T-helper 2 cell (primary cell): ENCODE measurements around the gene KCNAB2.

Source experiments
- DNase-seq, 5 experiments: peaks; one replicate each; pipeline versions ENCODE4 v3.0.0 to v3.0.0-alpha.2; 2012 to 2022

KCNAB2 gene

DNA sequence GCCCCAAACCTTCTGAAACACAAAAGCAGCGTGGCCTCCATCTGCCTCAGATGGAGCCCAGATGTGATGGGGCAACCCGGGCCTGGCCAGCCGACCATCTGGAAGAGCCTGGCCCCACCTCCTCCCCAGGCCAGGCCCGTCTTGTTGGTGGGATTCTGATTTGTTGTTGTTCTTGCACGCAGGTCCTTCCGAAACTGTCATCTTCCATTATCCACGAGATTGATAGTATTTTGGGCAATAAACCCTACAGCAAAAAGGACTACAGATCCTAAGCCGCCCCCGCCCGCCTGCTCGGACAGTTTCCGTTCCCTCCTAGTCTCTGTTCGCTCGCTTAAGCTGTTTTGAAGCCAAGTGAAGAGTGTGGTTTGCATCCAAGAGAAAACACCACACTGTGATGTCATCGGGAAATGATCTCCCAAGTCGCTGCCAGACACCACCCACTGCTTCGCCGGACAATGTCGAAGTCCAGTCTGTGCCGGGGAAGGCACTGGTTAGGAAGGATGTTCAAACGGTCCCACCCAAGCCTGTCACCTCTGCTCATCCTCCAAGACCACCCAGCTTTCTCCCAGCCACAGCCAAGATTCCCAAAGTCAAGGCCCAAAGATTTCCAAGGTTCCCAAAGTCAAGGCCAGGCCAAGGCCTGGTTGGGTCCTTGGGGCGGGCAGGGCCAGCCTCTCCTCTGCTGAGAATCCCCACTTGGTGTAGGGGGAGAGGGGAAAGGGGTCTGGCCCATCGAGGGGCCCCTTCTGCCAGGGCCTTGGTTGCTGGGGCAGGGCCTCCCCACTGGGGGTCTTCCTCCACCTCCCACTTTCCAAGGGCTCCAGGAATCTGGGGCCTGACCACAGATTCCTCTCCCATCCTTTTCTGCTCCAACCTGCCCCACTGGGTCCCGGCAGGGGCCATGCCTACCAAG lies 52.9 kb downstream of the KCNAB2 start:
- no peak for DNase-seq

GRCh38 chr1:6099297-6099696 lies 53.6 kb downstream of the KCNAB2 start:
- DNase-seq = no peak

DNA sequence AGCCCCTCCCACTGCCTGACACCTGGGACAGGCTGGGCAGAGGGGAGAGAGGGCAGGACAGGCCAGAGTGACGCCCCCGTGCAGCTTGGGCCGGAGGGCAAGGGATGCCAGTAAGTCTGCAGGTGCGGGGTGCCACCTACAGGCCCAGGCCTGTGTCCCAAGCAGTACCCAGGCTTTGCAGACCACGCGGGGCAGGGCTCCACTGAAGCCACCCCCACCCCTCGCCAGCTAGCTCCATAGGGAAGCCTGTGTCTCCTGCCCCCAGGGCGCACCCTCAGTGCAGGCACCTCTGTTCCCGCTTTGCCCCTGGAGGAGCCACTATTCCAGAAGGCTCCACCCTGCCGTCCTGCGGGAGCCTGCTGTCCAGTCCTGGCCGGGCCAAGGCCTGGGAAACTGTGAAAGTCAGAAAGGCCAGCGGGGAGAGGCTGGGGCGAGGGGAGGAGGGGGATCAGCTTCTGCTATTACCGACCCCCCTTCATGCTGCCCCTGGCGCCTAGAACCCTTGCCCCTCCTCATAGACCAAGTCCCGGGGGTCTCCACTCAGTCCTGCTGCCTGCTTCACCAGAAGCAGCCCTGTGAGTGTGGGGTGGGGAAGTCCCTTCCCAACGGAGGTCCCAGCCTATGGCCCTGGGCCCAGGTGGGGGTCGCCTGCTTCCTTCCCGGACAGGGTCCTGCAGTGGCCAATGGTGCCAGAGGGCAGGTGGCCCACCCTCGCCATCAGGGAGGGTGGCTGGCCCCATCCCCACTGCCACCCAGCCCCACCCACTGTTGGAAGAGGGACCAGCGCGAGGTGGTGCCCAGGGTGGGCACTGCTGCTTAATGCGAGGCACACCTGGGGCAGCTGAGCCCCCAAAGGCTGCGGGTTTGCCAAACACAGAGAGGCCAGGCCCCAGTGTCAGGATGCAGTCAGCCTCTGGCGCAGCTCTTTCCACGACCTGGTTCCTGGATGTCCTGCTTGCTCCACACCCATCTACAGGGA lies 54.4 kb downstream of the KCNAB2 start:
- DNase-seq = peak in 1 of 5 experiments; percentile 52

- DNase-seq = peak in 1 of 5 experiments; percentile 50
Observed at GRCh38 chr1:6100861-6101783, 55.4 kb downstream of the KCNAB2 start.

DNA sequence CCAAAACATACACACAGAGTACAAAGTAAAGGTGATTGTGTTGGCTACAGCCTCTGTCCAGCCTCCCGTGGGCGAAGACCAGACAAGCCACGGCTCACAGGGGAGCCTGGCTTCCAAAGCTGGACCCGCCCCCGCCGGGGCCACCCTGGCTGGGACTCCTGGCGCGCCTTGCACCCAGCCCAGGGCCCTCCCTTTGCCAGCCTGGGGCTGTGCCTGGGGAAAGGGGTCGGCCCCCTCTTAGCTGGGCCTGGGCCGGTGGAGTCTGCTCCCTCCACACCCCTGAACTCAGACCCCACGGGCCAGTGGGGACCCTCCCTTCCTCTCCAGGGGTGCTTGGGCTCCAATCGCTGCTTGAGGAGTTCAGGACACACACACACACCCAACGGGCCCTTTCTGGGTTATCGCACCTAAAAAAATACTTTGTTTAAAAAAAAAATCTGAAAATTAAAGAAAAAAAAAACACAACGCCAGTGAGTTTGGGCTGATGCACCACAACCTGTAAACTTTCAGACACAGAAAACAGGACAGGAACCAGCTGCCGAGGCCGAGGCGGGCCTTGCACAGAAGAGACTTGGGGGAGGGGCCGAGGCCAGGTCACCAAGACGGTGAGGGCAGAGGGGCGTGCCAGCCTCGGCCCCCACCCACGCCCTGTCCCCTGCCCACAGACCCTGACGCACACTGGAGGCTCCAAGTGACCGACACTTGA lies 56.3 kb downstream of the KCNAB2 start:
- peak in 1 of 5 experiments; percentile 45 for DNase-seq

GRCh38 chr1:6102532-6102845 lies 56.8 kb downstream of the KCNAB2 start:
- no peak for DNase-seq

DNA sequence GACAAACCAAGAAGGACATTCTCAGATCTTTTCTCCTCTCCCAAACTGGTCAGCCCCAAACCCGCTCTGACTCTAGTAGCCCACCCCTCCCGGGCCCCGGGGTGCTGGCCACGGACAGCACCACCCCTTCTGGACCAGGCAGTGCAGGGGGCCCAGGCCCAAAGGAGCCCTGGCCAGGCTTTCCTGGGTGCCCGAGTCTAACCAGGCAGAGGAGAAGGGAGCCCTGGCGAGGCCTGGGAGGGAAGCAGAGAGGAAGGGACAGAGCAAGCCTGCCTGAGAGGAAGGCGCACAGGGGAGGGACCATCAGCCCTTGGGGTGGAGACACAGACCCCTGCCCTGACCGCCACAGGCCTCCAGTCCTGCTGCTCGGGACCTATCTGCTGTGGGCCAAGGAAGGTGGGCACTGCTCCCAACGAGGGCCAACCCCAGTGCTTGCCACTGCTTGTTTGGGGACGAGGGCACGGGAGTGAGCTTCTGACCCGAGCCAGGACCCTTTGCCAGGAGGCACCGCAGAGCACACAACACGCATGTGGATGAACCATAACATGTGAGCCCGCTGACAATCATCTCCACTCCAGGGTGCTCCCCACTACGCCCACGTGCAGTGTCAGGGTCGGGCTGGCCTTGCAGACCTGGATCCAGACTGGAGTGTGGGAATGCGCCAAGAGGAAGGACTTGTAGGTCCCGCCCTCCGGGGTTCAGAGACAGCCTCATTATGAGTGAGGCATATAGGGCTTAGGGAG lies 57.6 kb downstream of the KCNAB2 start:
- DNase-seq = no peak

DNA sequence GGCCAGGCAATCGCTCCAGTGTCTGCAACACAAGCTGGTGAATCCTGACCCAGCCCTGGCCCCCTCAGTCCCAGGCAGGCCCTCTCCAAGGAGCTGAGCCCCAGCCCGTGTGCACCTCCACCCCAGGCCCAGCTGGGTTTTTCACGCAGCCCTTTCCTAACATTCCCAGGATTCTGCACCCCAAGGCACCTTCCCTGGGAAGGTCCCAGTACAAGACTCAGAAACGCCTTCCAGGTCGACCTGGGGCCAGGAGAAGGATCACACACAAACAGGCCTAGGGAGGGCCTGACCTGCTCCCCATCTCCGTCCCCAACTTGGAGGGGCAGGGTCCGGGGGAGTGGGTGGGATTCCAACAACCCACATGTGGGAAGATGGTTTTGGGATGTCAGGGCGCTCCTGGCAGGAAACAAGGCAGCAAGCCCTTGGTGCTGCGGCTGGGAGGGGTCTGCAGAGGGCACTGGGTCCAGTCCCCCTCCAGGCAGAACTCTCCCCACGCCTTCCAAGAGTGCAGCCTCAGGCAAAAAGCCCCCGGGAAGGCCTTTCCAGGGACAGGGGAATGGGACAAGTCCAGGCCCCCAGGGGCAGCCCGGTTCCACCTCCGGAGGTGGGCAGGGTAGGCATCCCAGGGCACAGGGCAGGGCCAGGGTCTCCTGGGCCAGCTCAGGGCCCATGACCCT lies 58.3 kb downstream of the KCNAB2 start:
- no peak for DNase-seq

DNA sequence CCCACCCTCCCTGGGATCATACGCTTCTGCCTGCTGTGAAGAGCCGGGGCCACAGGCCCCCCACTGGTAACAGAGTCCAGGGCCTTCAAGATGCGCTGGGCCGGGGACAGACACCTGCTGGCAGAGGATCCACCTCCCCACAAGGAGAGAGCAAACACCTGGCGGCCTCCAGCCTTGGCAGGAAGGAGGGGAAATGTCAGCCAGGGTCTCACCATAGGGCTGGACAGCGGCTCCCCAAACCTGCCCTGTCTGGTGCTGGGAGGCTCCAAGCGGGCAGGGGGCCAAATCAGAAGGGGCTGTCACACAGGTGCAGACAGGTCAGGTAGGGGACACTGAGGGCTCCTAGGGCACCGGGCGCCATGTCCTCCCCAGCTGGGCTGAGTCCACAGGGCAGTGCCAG lies 58.9 kb downstream of the KCNAB2 start:
- DNase-seq = peak in 1 of 5 experiments; percentile 2

- peak in 1 of 5 experiments; percentile 1 for DNase-seq
Observed at GRCh38 chr1:6105218-6105679, 59.6 kb downstream of the KCNAB2 start.

DNA sequence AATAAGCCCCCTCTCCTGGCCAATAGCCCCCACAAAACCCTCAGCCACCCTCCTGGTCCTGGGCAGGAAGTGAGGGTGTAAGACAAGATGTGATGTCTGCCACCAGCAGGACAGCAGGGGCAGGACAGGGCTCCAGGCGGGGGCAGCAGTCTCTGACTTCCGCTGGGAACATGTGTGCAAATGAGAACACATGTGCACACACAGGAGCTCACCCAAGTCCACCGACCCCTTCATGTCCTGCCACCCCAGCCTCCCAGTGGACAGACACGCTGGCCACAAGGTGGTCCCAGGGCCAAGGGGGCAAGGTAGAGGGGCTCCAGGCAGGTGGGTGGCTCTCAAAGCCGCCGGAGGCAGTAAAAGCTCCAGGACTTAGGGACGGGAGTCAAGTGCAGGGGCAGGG lies 60.1 kb downstream of the KCNAB2 start:
- DNase-seq = peak in 1 of 5 experiments; percentile 0

DNA sequence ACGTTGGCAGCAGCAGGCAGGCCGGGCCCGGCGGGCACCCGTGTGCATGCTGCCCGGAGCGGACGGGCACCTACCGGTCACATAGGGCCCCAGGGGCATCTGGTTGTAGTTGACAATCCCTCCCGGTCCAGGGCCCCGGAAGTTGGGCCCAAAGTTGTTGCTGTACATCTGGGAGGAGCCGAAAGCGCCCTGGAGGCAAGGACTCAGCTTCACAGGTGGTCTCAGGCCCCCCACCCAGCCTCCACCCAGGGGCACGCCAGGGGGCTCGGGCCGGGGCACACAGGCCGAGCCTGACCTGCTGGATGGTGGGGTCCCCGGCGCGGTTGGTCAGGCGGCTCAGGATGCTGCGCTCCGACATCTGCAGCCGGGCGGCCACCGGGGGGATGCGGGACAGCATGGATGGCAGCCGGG lies 60.6 kb downstream of the KCNAB2 start:
- peak in 1 of 5 experiments; percentile 7 for DNase-seq

DNA sequence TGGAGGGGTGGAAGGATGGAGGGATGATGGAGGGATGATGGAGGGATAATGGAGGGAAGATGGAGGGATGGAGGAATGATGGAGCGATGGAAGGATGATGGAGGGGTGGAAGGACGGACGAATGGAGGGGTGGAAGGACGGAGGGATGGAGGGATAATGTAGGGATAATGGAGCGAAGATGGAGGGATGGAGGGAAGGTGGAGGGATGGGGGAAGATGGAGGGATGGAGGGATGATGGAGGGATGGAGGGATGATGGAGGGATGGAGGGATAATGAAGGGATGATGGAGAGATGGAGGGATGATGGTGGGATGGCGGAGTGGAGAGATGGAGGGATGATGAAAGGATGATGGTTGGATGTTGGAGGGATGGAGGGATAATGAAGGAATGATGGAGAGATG lies 61.3 kb downstream of the KCNAB2 start:
- DNase-seq = no peak

GRCh38 chr1:6107409-6108356 lies 62.0 kb downstream of the KCNAB2 start:
- no peak for DNase-seq

GRCh38 chr1:6108476-6108875 lies 62.8 kb downstream of the KCNAB2 start:
- DNase-seq = no peak

- DNase-seq = peak in 2 of 5 experiments; percentile 7 to 59
Observed at GRCh38 chr1:6108937-6109614, 63.4 kb downstream of the KCNAB2 start.

- DNase-seq = peak in 1 of 5 experiments; percentile 5
Observed at GRCh38 chr1:6109688-6110087, 64.0 kb downstream of the KCNAB2 start.

DNA sequence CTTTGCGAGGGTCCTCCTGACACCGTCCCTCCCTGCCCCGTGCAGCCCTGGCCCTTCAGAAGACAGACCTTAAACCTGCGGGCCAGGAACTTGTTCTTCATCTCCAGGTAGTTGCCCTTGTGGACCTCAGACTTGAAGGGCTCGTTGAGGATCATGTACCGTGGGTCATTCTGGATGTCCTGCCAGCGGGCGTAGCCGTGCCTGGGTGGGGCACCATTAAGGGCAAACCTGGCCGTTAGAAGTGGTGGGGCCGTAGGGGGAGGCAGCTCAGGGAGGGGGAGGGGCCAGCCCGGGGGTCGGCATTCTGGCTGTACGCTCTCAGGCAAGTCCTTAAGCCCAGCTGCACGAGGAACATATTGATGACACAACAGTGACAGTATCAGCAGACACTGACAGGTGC lies 64.6 kb downstream of the KCNAB2 start:
- DNase-seq = no peak
